ENCODE measurements around the gene DMD. TPM values are rescaled to one million over a fixed set of nuclear protein-coding genes. Genes with fewer than 3 reads are reported as not detected.

The DMD gene
- total and polyA plus RNA-seq, 2 of the 13 experiments (the other 11 are each of a cell fraction or from before 2014, with no cell fraction given): 17.6 to 25.9 TPM

- TF ChIP-seq SNAPC4 (CRISPR knock-in tag; IDR thresholded peaks at IDR 0.05): no peak
- TF ChIP-seq MNT (IDR thresholded peaks at IDR 0.05): peak; percentile 21; the same call in 1 of the 2 replicates
- TF ChIP-seq ZNF530 (CRISPR knock-in tag; IDR thresholded peaks at IDR 0.05; ENCODE audit: low read depth): no peak
- no peak for TF ChIP-seq GMEB2 (CRISPR knock-in tag; IDR thresholded peaks at IDR 0.05; ENCODE audit: low read depth)
- TF ChIP-seq MBNL3 (CRISPR knock-in tag; conservative IDR thresholded peaks at IDR 0.05): no peak
These were observed 1241.6 kb downstream of the DMD start (continued) for GRCh38 chrX:31969714-31970113.

Data from HepG2 (cell line).